Endothelial cell of umbilical vein (primary cell): ENCODE results near the gene AKT1.

Source experiments
- EZH2 ChIP-seq: IDR thresholded peaks from 2 replicates; pipeline ENCODE4 v1.6.1; 2012; ENCODE audit warnings: borderline replicate concordance, low read depth, mild to moderate bottlenecking, moderate library complexity, low read length, inconsistent platforms; ENCODE audit not compliant: severe bottlenecking
- FOS ChIP-seq: IDR thresholded peaks from 2 replicates; pipeline ENCODE4 v1.6.1; 2011; ENCODE audit warnings: mild to moderate bottlenecking, low read length, moderate library complexity, borderline replicate concordance; ENCODE audit not compliant: insufficient read depth
- JUN ChIP-seq: IDR thresholded peaks from 2 replicates; pipeline ENCODE4 v1.6.1; 2011; ENCODE audit warnings: borderline replicate concordance, low read depth; ENCODE audit not compliant: insufficient read length, insufficient read depth
- MYC ChIP-seq: IDR thresholded peaks from one replicate; pipeline ENCODE4 v1.6.1; 2011; ENCODE audit warnings: mild to moderate bottlenecking, low read depth, low read length
- POLR2A ChIP-seq: IDR thresholded peaks from 2 replicates; pipeline ENCODE4 v1.6.1; 2012; ENCODE audit warnings: low read depth, mild to moderate bottlenecking, control low read depth, low read length
- POLR2AphosphoS5 ChIP-seq: IDR thresholded peaks from 2 replicates; pipeline ENCODE4 v1.6.1; 2012; ENCODE audit warnings: low read depth, mild to moderate bottlenecking, control low read depth, low read length, moderate library complexity; ENCODE audit not compliant: insufficient read depth
- TF ChIP-seq, protein P1 (sequence below), 2 donors: IDR thresholded peaks; 1 replicate in 1 of 2; 2 replicates in 1 of 2; pipeline ENCODE4 v1.5.1; 2011; ENCODE audit warnings: low read length in 2 of 2, mild to moderate bottlenecking in 2 of 2, moderate library complexity in 2 of 2, control low read depth in 1 of 2, inconsistent platforms in 1 of 2, low read depth in 1 of 2; ENCODE audit not compliant: insufficient read depth in 1 of 2; ENCODE audit errors: extremely low read depth in 1 of 2
- TF ChIP-seq, protein P2 (sequence below): IDR thresholded peaks from 2 replicates; pipeline ENCODE4 v1.6.1; 2011; ENCODE audit not compliant: insufficient read depth, insufficient read length

DNA sequence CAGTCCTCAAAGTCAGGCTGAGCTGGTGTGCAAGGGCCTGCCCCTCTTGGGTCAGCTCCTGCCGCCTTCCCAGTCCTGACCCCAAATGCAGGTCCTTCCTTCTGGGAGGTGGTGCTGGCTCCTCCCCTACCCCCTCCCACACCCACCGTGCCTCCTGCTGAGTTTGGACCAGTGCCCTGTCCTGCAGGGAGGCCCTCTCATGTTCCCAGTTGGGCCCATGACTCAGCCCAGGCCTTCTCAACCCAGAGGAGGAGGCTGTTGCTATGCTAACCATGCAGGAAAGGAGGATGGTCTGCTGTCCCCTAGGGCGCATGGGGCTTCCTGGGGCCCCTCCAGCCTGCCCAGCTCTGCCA lies 9.8 kb upstream of the AKT1 start:
- TF ChIP-seq POLR2A (no peak), EZH2 (no peak), FOS (no peak), JUN (no peak), MYC (no peak), POLR2AphosphoS5 (no peak)
- TF ChIP-seq, protein P1, sequence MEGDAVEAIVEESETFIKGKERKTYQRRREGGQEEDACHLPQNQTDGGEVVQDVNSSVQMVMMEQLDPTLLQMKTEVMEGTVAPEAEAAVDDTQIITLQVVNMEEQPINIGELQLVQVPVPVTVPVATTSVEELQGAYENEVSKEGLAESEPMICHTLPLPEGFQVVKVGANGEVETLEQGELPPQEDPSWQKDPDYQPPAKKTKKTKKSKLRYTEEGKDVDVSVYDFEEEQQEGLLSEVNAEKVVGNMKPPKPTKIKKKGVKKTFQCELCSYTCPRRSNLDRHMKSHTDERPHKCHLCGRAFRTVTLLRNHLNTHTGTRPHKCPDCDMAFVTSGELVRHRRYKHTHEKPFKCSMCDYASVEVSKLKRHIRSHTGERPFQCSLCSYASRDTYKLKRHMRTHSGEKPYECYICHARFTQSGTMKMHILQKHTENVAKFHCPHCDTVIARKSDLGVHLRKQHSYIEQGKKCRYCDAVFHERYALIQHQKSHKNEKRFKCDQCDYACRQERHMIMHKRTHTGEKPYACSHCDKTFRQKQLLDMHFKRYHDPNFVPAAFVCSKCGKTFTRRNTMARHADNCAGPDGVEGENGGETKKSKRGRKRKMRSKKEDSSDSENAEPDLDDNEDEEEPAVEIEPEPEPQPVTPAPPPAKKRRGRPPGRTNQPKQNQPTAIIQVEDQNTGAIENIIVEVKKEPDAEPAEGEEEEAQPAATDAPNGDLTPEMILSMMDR (IDR thresholded peaks at IDR 0.05; ENCODE audit: extremely low read depth in 1 of 2, insufficient read depth in 1 of 2, low read depth in 1 of 2, low read length in 2 of 2) = no peak
- TF ChIP-seq, protein P2, sequence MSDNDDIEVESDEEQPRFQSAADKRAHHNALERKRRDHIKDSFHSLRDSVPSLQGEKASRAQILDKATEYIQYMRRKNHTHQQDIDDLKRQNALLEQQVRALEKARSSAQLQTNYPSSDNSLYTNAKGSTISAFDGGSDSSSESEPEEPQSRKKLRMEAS = no peak
